B cell (primary cell): ENCODE measurements around the gene TBC1D4. TPM values are rescaled to one million over a fixed set of nuclear protein-coding genes. Genes with fewer than 3 reads are reported as not detected.

ENCODE experiments used
- ATAC-seq: fragments of 200-7000 bp; cut with Tn5 transposase; one replicate; pipeline ENCODE4 v1.10.0; 2021; ENCODE audit warnings: low read depth, mild to moderate bottlenecking, moderate number of reproducible peaks, moderate library complexity
- CTCF ChIA-PET: fragments of 350-600 bp; sonication (Branson Sonifier 250); formaldehyde crosslinking; loops from one replicate; lab custom pipeline; 2021; ENCODE audit warnings: antibody characterized with exemption, inconsistent platforms; lab: Charles Lee
- POLR2A ChIA-PET: fragments of 350-600 bp; sonication (Branson Sonifier 250); formaldehyde crosslinking; loops from one replicate; lab custom pipeline; 2021; ENCODE audit warnings: antibody characterized with exemption; lab: Charles Lee
- DNase-seq: peaks from one replicate; pipeline ENCODE4 v3.0.0; 2013
- H2AFZ ChIP-seq: 2 replicates; pipeline ENCODE4 v1.6.1; 2012; ENCODE audit warnings: mild to moderate bottlenecking, low read depth, low read length; ENCODE audit not compliant: insufficient read depth, poor library complexity, severe bottlenecking
- H3K27ac ChIP-seq, 2 donors: 1 replicate in 1 of 2; 2 replicates in 1 of 2; pipeline ENCODE4 v1.5.1; 2012 to 2013; ENCODE audit warnings: low read length in 2 of 2, mild to moderate bottlenecking in 2 of 2, moderate library complexity in 1 of 2
- H3K27me3 ChIP-seq, 4 experiments: fragments of 200-600 bp in 1 of 4; sonication (generic) in 1 of 4; replicated peaks in 1 of 4; 1 replicate in 2 of 4; 2 replicates in 2 of 4; pipeline versions ENCODE4 v1.6.1 to v1.7.0; 2013 to 2016; ENCODE audit warnings: low read length in 3 of 4, mild to moderate bottlenecking in 2 of 4, mixed read lengths in 1 of 4, moderate library complexity in 1 of 4; ENCODE audit not compliant: insufficient read depth in 4 of 4, control insufficient read depth in 3 of 4; ENCODE audit errors: control extremely low read depth in 1 of 4
- H3K36me3 ChIP-seq, 2 experiments: replicated peaks in 1 of 2; 1 replicate in 1 of 2; 2 replicates in 1 of 2; pipeline versions ENCODE4 v1.6.1 to v1.7.1; 2013; ENCODE audit warnings: low read length in 1 of 2; ENCODE audit not compliant: insufficient read depth in 2 of 2, control insufficient read depth in 1 of 2; ENCODE audit errors: control extremely low read depth in 1 of 2, extremely low read depth in 1 of 2
- H3K4me1 ChIP-seq, 2 donors: fragments of 200-600 bp in 1 of 2; sonication (generic) in 1 of 2; 1 replicate in 1 of 2; 2 replicates in 1 of 2; pipeline versions ENCODE4 v1.5.1 to v1.6.1; 2013 to 2017; ENCODE audit warnings: low read length in 2 of 2; ENCODE audit not compliant: control insufficient read depth in 2 of 2, insufficient read depth in 2 of 2
- H3K4me2 ChIP-seq: replicated peaks from 2 replicates; pipeline ENCODE3; 2012; ENCODE audit warnings: mild to moderate bottlenecking, low read depth, low read length; ENCODE audit not compliant: poor library complexity, severe bottlenecking
- H3K4me3 ChIP-seq, 5 experiments: fragments of 200-600 bp in 1 of 5; sonication (generic) in 1 of 5; 1 replicate in 3 of 5; 2 replicates in 2 of 5; pipeline versions ENCODE4 v1.5.1 to v1.7.0; 2011 to 2016; ENCODE audit warnings: low read length in 4 of 5, mild to moderate bottlenecking in 4 of 5, low read depth in 2 of 5, control low read depth in 1 of 5, moderate library complexity in 1 of 5; ENCODE audit not compliant: insufficient read depth in 1 of 5; ENCODE audit errors: control extremely low read depth in 1 of 5, extremely low read depth in 1 of 5
- H3K79me2 ChIP-seq: fragments of 200-600 bp; sonication (generic); one replicate; pipeline ENCODE4 v1.6.0; 2016; ENCODE audit warnings: low read length; ENCODE audit not compliant: control insufficient read depth, insufficient read depth
- H3K9ac ChIP-seq: fragments of 200-600 bp; sonication (generic); 2 replicates; pipeline ENCODE4 v1.6.1; 2017; ENCODE audit warnings: mild to moderate bottlenecking, low read length, moderate library complexity
- H3K9me3 ChIP-seq, 3 donors: one replicate each; pipeline versions ENCODE4 v1.6.1 to v1.7.1; 2013; ENCODE audit warnings: low read length in 2 of 3; ENCODE audit not compliant: control insufficient read depth in 2 of 3, insufficient read depth in 1 of 3; ENCODE audit errors: control extremely low read depth in 1 of 3
- H4K20me1 ChIP-seq: 2 replicates; pipeline ENCODE4 v1.6.0; 2012; ENCODE audit warnings: mild to moderate bottlenecking, low read length; ENCODE audit not compliant: insufficient read depth, control insufficient read depth, poor library complexity, severe bottlenecking
- H3K27ac Mint-ChIP-seq: one replicate; pipeline ENCODE4 v1.8.0; 2021; ENCODE audit warnings: mixed read lengths
- H3K27me3 Mint-ChIP-seq: one replicate; pipeline ENCODE4 v1.8.0; 2021; ENCODE audit warnings: mixed read lengths
- H3K4me1 Mint-ChIP-seq: one replicate; pipeline ENCODE4 v1.8.0; 2021; ENCODE audit warnings: mixed read lengths
- H3K4me3 Mint-ChIP-seq: one replicate; pipeline ENCODE4 v1.8.0; 2021; ENCODE audit warnings: mixed read lengths
- H3K9me3 Mint-ChIP-seq: one replicate; pipeline ENCODE4 v1.8.0; 2022; ENCODE audit warnings: mixed read lengths; ENCODE audit not compliant: insufficient read depth
- CTCF ChIP-seq: fragments of 200-600 bp; IDR thresholded peaks from one replicate; pipeline ENCODE4 v1.8.0; 2022; ENCODE audit warnings: antibody characterized with exemption, mild to moderate bottlenecking
- EZH2 ChIP-seq: IDR thresholded peaks from 2 replicates; pipeline ENCODE4 v1.6.1; 2012; ENCODE audit warnings: borderline replicate concordance, low read depth, mild to moderate bottlenecking, moderate library complexity, low read length; ENCODE audit not compliant: insufficient read depth, poor library complexity, severe bottlenecking
- WGBS: methylation state at CpG from one replicate; pipeline ENCODE4 v1.1.5; 2013; ENCODE audit warnings: missing lambda C conversion rate; ENCODE audit not compliant: insufficient coverage; 5-methylcytosine and 5-hydroxymethylcytosine counted together
- intact Hi-C: fragments of 100-400 bp; cut with micrococcal nuclease; formaldehyde crosslinking; loops from one replicate; pipeline ENCODE4 v1.10.0; 2022
- polyA plus RNA-seq: library from polyadenylated mRNA; depleted of rRNA; stranded (reverse); fragments of >200 nt; gene quantifications from 2 replicates; pipeline ENCODE4 v1.2.3, GENCODE V29; 2012
- total RNA-seq, 2 donors: library from RNA; stranded (reverse); fragments of 120-200 nt in 1 of 2; gene quantifications; 1 replicate in 1 of 2; 2 replicates in 1 of 2; pipeline versions ENCODE4 v1.2.3 to v1.2.4, GENCODE V29; 2013 to 2022

TBC1D4 gene
- total and polyA plus RNA-seq, 2 donors (not counting 1 experiment from before 2014, with no cell fraction given), result 1.6 to 3.5 TPM

GRCh38 chr13:75444016-75444415, 38.0 kb downstream of the TBC1D4 start:
- H3K27me3 ChIP-seq, result no peaks in the 10 kb centered on the region
- H3K4me1 ChIP-seq, result no peaks in the 10 kb centered on the region
- H2AFZ ChIP-seq, result no peak overlapping the region
- 90% methylated on average over 2 of the region's 6 CpGs for WGBS
- no peaks in the 10 kb centered on the region for H3K79me2 ChIP-seq
- intact Hi-C loops, result no loop called here
- TF ChIP-seq EZH2 (no peak), CTCF (no peak)
- no peak overlapping the region for H3K4me3 ChIP-seq
- DNase-seq (no peak), ATAC-seq (no peak)
- no peak overlapping the region for H3K4me2 ChIP-seq
- no peaks in the 10 kb centered on the region for H4K20me1 ChIP-seq
- ChIA-PET POLR2A (no interaction called here), CTCF (no interaction called here)
- peaks cover 4% of the 10 kb centered on the region for H3K27me3 Mint-ChIP-seq
- H3K9me3 ChIP-seq, result no peaks in the 10 kb centered on the region
- no peak overlapping the region for H3K4me3 Mint-ChIP-seq
- no peak overlapping the region for H3K27ac ChIP-seq
- no peaks in the 10 kb centered on the region for H3K4me1 Mint-ChIP-seq
- no peaks in the 10 kb centered on the region for H3K9me3 Mint-ChIP-seq
- H3K27ac Mint-ChIP-seq, result no peak overlapping the region
- H3K36me3 ChIP-seq, result no peaks in the 10 kb centered on the region
- no peak overlapping the region for H3K9ac ChIP-seq

- Histone ChIP-seq H3K9ac (no peak overlapping the region), H3K79me2 (no peaks in the 10 kb centered on the region), H4K20me1 (no peaks in the 10 kb centered on the region), H3K27ac (no peak overlapping the region), H3K4me3 (no peak overlapping the region), H2AFZ (no peak overlapping the region), H3K4me2 (no peak overlapping the region), H3K4me1 (no peaks in the 10 kb centered on the region), H3K36me3 (no peaks in the 10 kb centered on the region), H3K9me3 (no peaks in the 10 kb centered on the region), H3K27me3 (no peaks in the 10 kb centered on the region)
- ATAC-seq (no peak), DNase-seq (no peak)
- TF ChIP-seq EZH2 (no peak), CTCF (no peak)
- ChIA-PET POLR2A (no interaction called here), CTCF (no interaction called here)
- Mint-ChIP-seq H3K27me3 (peaks cover 4% of the 10 kb centered on the region), H3K27ac (no peak overlapping the region), H3K4me3 (no peak overlapping the region), H3K4me1 (no peaks in the 10 kb centered on the region), H3K9me3 (no peaks in the 10 kb centered on the region)
- intact Hi-C loops, result no loop called here
- WGBS, result 93% methylated on average over 3 of the region's 8 CpGs
These were observed 38.5 kb downstream of the TBC1D4 start for GRCh38 chr13:75443356-75443958.
